ENCODE data around the gene TYRP1.

The TYRP1 gene

GRCh38 chr9:12739014-12739652 lies 45.9 kb downstream of the TYRP1 start:
- no peak for DNase-seq

- no peak for DNase-seq
These were observed 47.7 kb downstream of the TYRP1 start for GRCh38 chr9:12740845-12741244.

GRCh38 chr9:12748016-12748415 lies 54.8 kb downstream of the TYRP1 start:
- DNase-seq = no peak

- no peak for DNase-seq
These were observed 55.8 kb downstream of the TYRP1 start for GRCh38 chr9:12748954-12749353.

GRCh38 chr9:12753931-12754330 lies 60.7 kb downstream of the TYRP1 start:
- no peak for DNase-seq

GRCh38 chr9:12759761-12760160 lies 66.6 kb downstream of the TYRP1 start:
- DNase-seq = no peak

Measured in CD4-positive, alpha-beta T cell treated with Interleukin-6 for 4 hours (primary cell).